ENCODE data around the gene KIAA1671.
A peak's percentile ranks its signal among the peaks of the same experiment; 100 is the strongest.

KIAA1671 gene

GRCh38 chr22:24996420-24996952 is 44.0 kb downstream of the KIAA1671 start:
- H3K4me1 ChIP-seq (ENCODE audit: control insufficient read depth, insufficient read depth, low read length) = peaks cover 22% of the 10 kb centered on the region
- H3K27me3 ChIP-seq (ENCODE audit: control insufficient read depth, insufficient read depth, low read length) = no peaks in the 10 kb centered on the region
- H3K9me3 ChIP-seq (ENCODE audit: control insufficient read depth, insufficient read depth, low read length) = no peaks in the 10 kb centered on the region
- H3K9ac ChIP-seq (ENCODE audit: low read depth, low read length) = no peak overlapping the region
- H3K27ac ChIP-seq (ENCODE audit: low read depth, low read length) = peak overlapping the region; percentile 80
- H3K4me3 ChIP-seq (ENCODE audit: low read depth, low read length) = peak overlapping the region; percentile 18; the same call in 1 of the 2 replicates
- no peaks in the 10 kb centered on the region for H3K36me3 ChIP-seq (ENCODE audit: control insufficient read depth, insufficient read depth, low read length)

- Histone ChIP-seq H3K27ac (ENCODE audit: low read depth, low read length) (peak overlapping the region; percentile 80), H3K4me1 (ENCODE audit: control insufficient read depth, insufficient read depth, low read length) (peaks cover 24% of the 10 kb centered on the region), H3K9me3 (ENCODE audit: control insufficient read depth, insufficient read depth, low read length) (no peaks in the 10 kb centered on the region), H3K27me3 (ENCODE audit: control insufficient read depth, insufficient read depth, low read length) (no peaks in the 10 kb centered on the region), H3K9ac (ENCODE audit: low read depth, low read length) (no peak overlapping the region), H3K4me3 (ENCODE audit: low read depth, low read length) (peak overlapping the region; percentile 18; the same call in 1 of the 2 replicates), H3K36me3 (ENCODE audit: control insufficient read depth, insufficient read depth, low read length) (no peaks in the 10 kb centered on the region)
Observed at GRCh38 chr22:24997023-24997422, 44.5 kb downstream of the KIAA1671 start.

- no peak overlapping the region for H3K9ac ChIP-seq (ENCODE audit: low read depth, low read length)
- peaks cover 28% of the 10 kb centered on the region for H3K4me1 ChIP-seq (ENCODE audit: control insufficient read depth, insufficient read depth, low read length)
- H3K27me3 ChIP-seq (ENCODE audit: control insufficient read depth, insufficient read depth, low read length) = no peaks in the 10 kb centered on the region
- no peak overlapping the region for H3K27ac ChIP-seq (ENCODE audit: low read depth, low read length)
- no peaks in the 10 kb centered on the region for H3K36me3 ChIP-seq (ENCODE audit: control insufficient read depth, insufficient read depth, low read length)
- H3K4me3 ChIP-seq (ENCODE audit: low read depth, low read length) = no peak overlapping the region
- no peaks in the 10 kb centered on the region for H3K9me3 ChIP-seq (ENCODE audit: control insufficient read depth, insufficient read depth, low read length)
Observed at GRCh38 chr22:25000686-25001085, 48.2 kb downstream of the KIAA1671 start.

- H3K4me3 ChIP-seq (ENCODE audit: low read depth, low read length) = no peak overlapping the region
- no peaks in the 10 kb centered on the region for H3K9me3 ChIP-seq (ENCODE audit: control insufficient read depth, insufficient read depth, low read length)
- H3K4me1 ChIP-seq (ENCODE audit: control insufficient read depth, insufficient read depth, low read length) = peaks cover 20% of the 10 kb centered on the region
- H3K36me3 ChIP-seq (ENCODE audit: control insufficient read depth, insufficient read depth, low read length) = no peaks in the 10 kb centered on the region
- peak overlapping the region; percentile 28 for H3K27ac ChIP-seq (ENCODE audit: low read depth, low read length)
- H3K9ac ChIP-seq (ENCODE audit: low read depth, low read length) = no peak overlapping the region
- no peaks in the 10 kb centered on the region for H3K27me3 ChIP-seq (ENCODE audit: control insufficient read depth, insufficient read depth, low read length)
Observed at GRCh38 chr22:25002241-25002985, 49.9 kb downstream of the KIAA1671 start.

GRCh38 chr22:25006354-25006753 is 53.8 kb downstream of the KIAA1671 start:
- H3K36me3 ChIP-seq (ENCODE audit: control insufficient read depth, insufficient read depth, low read length) = no peaks in the 10 kb centered on the region
- H3K9ac ChIP-seq (ENCODE audit: low read depth, low read length) = peak overlapping the region; percentile 7; the same call in 1 of the 2 replicates
- H3K4me1 ChIP-seq (ENCODE audit: control insufficient read depth, insufficient read depth, low read length) = peaks cover 16% of the 10 kb centered on the region
- no peak overlapping the region for H3K4me3 ChIP-seq (ENCODE audit: low read depth, low read length)
- peak overlapping the region; percentile 87 for H3K27ac ChIP-seq (ENCODE audit: low read depth, low read length)
- H3K9me3 ChIP-seq (ENCODE audit: control insufficient read depth, insufficient read depth, low read length) = no peaks in the 10 kb centered on the region
- no peaks in the 10 kb centered on the region for H3K27me3 ChIP-seq (ENCODE audit: control insufficient read depth, insufficient read depth, low read length)

- peaks cover 10% of the 10 kb centered on the region for H3K4me1 ChIP-seq (ENCODE audit: control insufficient read depth, insufficient read depth, low read length)
- H3K36me3 ChIP-seq (ENCODE audit: control insufficient read depth, insufficient read depth, low read length) = no peaks in the 10 kb centered on the region
- no peak overlapping the region for H3K27ac ChIP-seq (ENCODE audit: low read depth, low read length)
- no peak overlapping the region for H3K9ac ChIP-seq (ENCODE audit: low read depth, low read length)
- H3K27me3 ChIP-seq (ENCODE audit: control insufficient read depth, insufficient read depth, low read length) = no peaks in the 10 kb centered on the region
- no peak overlapping the region for H3K4me3 ChIP-seq (ENCODE audit: low read depth, low read length)
- no peaks in the 10 kb centered on the region for H3K9me3 ChIP-seq (ENCODE audit: control insufficient read depth, insufficient read depth, low read length)
Observed at GRCh38 chr22:25007444-25008106, 55.1 kb downstream of the KIAA1671 start.

- Histone ChIP-seq H3K9ac (ENCODE audit: low read depth, low read length) (no peak overlapping the region), H3K4me3 (ENCODE audit: low read depth, low read length) (no peak overlapping the region), H3K4me1 (ENCODE audit: control insufficient read depth, insufficient read depth, low read length) (peaks cover 16% of the 10 kb centered on the region), H3K27me3 (ENCODE audit: control insufficient read depth, insufficient read depth, low read length) (no peaks in the 10 kb centered on the region), H3K36me3 (ENCODE audit: control insufficient read depth, insufficient read depth, low read length) (no peaks in the 10 kb centered on the region), H3K9me3 (ENCODE audit: control insufficient read depth, insufficient read depth, low read length) (no peaks in the 10 kb centered on the region), H3K27ac (ENCODE audit: low read depth, low read length) (no peak overlapping the region)
Observed at GRCh38 chr22:25008666-25009065, 56.1 kb downstream of the KIAA1671 start.

GRCh38 chr22:25012741-25013143 is 60.2 kb downstream of the KIAA1671 start:
- Histone ChIP-seq H3K4me3 (ENCODE audit: low read depth, low read length) (no peak overlapping the region), H3K4me1 (ENCODE audit: control insufficient read depth, insufficient read depth, low read length) (0 out of 2 replicates have a peak, but pooled peaks cover 6% of the 10 kb centered on the region), H3K9me3 (ENCODE audit: control insufficient read depth, insufficient read depth, low read length) (no peaks in the 10 kb centered on the region), H3K36me3 (ENCODE audit: control insufficient read depth, insufficient read depth, low read length) (no peaks in the 10 kb centered on the region), H3K27ac (ENCODE audit: low read depth, low read length) (peak overlapping the region; percentile 60), H3K27me3 (ENCODE audit: control insufficient read depth, insufficient read depth, low read length) (no peaks in the 10 kb centered on the region), H3K9ac (ENCODE audit: low read depth, low read length) (no peak overlapping the region)

- H3K27ac ChIP-seq (ENCODE audit: low read depth, low read length) = no peak overlapping the region
- 0 out of 2 replicates have a peak, but pooled peaks cover 6% of the 10 kb centered on the region for H3K4me1 ChIP-seq (ENCODE audit: control insufficient read depth, insufficient read depth, low read length)
- no peak overlapping the region for H3K4me3 ChIP-seq (ENCODE audit: low read depth, low read length)
- no peaks in the 10 kb centered on the region for H3K9me3 ChIP-seq (ENCODE audit: control insufficient read depth, insufficient read depth, low read length)
- no peaks in the 10 kb centered on the region for H3K36me3 ChIP-seq (ENCODE audit: control insufficient read depth, insufficient read depth, low read length)
- no peaks in the 10 kb centered on the region for H3K27me3 ChIP-seq (ENCODE audit: control insufficient read depth, insufficient read depth, low read length)
- no peak overlapping the region for H3K9ac ChIP-seq (ENCODE audit: low read depth, low read length)
Observed at GRCh38 chr22:25013607-25014006, 61.1 kb downstream of the KIAA1671 start.

GRCh38 chr22:25014896-25015755 is 62.6 kb downstream of the KIAA1671 start:
- Histone ChIP-seq H3K36me3 (ENCODE audit: control insufficient read depth, insufficient read depth, low read length) (no peaks in the 10 kb centered on the region), H3K9ac (ENCODE audit: low read depth, low read length) (no peak overlapping the region), H3K4me1 (ENCODE audit: control insufficient read depth, insufficient read depth, low read length) (0 out of 2 replicates have a peak, but pooled peaks cover 6% of the 10 kb centered on the region), H3K27ac (ENCODE audit: low read depth, low read length) (no peak overlapping the region), H3K9me3 (ENCODE audit: control insufficient read depth, insufficient read depth, low read length) (no peaks in the 10 kb centered on the region), H3K27me3 (ENCODE audit: control insufficient read depth, insufficient read depth, low read length) (no peaks in the 10 kb centered on the region), H3K4me3 (ENCODE audit: low read depth, low read length) (no peak overlapping the region)

Measured in HUES48 (cell line).